Measurements from ENCODE around the gene EIF1AD.

DNA sequence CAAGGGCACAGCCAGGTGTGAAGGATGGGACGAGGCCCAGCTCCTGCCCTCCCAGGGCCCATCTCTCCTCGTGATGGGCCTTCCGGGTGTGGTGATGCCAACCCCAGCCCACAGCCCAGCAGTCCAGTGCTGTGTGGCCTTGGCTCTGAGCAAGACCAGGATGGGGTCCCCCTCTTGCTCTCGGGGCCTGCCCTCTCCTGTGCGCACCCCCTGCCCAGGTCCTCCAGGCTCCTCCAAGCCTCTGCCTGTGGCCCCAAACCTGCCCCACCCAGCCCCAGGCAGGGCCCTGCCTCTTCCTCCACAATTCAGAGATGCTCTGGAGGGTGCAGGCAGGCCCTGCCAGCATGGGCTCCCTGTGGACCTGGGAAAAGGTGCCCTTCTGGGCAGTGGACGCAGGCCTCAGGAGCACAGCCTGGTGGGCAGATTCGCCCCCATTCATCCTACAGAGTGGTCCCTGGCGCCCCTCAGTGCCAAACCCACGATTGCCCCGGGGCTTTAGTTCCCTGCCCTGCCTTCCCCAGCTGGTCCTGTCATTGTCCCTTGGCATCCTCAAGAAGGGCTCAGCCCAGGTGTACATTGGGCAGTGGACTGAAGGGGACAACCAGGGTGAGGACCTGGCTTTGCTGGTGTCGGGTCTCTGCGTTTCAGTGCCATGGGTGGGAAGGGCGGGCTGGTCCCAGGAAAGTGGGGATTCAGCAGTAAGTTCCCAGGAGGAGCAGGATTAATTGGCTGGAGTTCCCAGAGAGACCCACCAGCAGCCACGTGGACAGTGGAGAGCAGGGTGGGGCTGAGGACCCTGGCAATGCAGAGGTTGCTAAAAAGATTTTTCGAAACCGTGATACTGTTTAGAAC is 19.8 kb downstream of the EIF1AD start:
- TF ChIP-seq POLR2AphosphoS5 (IDR thresholded peaks at IDR 0.05) = no peak
- TF ChIP-seq, protein P1, sequence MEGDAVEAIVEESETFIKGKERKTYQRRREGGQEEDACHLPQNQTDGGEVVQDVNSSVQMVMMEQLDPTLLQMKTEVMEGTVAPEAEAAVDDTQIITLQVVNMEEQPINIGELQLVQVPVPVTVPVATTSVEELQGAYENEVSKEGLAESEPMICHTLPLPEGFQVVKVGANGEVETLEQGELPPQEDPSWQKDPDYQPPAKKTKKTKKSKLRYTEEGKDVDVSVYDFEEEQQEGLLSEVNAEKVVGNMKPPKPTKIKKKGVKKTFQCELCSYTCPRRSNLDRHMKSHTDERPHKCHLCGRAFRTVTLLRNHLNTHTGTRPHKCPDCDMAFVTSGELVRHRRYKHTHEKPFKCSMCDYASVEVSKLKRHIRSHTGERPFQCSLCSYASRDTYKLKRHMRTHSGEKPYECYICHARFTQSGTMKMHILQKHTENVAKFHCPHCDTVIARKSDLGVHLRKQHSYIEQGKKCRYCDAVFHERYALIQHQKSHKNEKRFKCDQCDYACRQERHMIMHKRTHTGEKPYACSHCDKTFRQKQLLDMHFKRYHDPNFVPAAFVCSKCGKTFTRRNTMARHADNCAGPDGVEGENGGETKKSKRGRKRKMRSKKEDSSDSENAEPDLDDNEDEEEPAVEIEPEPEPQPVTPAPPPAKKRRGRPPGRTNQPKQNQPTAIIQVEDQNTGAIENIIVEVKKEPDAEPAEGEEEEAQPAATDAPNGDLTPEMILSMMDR (IDR thresholded peaks at IDR 0.05) = no peak
